ENCODE results near the gene LPAR3. TPM values are rescaled to one million over a fixed set of nuclear protein-coding genes. Genes with fewer than 3 reads are reported as not detected.

The LPAR3 gene
- total RNA-seq, 4 donors from 2014 or later = 9.1 TPM; not detected in 3

DNA sequence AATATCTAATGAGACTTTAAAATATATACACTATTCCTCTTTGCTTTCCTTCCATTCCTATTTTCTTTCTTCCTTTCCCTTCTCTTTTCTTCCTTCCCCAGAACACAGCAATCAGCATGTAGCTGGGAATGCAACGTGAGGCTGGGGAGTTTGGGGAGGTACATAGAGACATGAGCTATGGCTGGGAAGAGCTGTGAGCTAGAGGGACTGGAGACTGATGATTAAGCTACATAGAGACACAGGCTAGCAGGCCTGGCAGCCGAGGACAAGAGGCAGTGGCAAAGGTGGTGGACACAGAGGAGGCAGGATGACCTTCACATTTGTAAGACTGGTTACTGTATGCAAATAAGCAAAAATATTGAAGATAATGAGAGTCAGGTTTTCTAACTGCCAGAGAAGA, 7.5 kb downstream of the LPAR3 start:
- no peaks in the 10 kb centered on the region for H3K27me3 ChIP-seq
- no peak for DNase-seq
- H3K4me3 ChIP-seq = no peak overlapping the region
- no peaks in the 10 kb centered on the region for H3K9me3 ChIP-seq
- no peak for TF ChIP-seq CTCF (IDR thresholded peaks at IDR 0.05)
- TF ChIP-seq POLR2A (IDR thresholded peaks at IDR 0.05) = no peak
- H3K4me1 ChIP-seq = no peaks in the 10 kb centered on the region
- no peaks in the 10 kb centered on the region for H3K36me3 ChIP-seq
- no peak overlapping the region for H3K27ac ChIP-seq

GRCh38 chr1:84884671-84885389, 8.2 kb downstream of the LPAR3 start:
- DNase-seq = no peak
- Histone ChIP-seq H3K4me1 (no peaks in the 10 kb centered on the region), H3K36me3 (no peaks in the 10 kb centered on the region), H3K27ac (no peak overlapping the region), H3K4me3 (no peak overlapping the region), H3K27me3 (no peaks in the 10 kb centered on the region), H3K9me3 (no peaks in the 10 kb centered on the region)
- no peak for TF ChIP-seq POLR2A (IDR thresholded peaks at IDR 0.05)
- no peak for TF ChIP-seq CTCF (IDR thresholded peaks at IDR 0.05)

GRCh38 chr1:84883286-84883685, 9.7 kb downstream of the LPAR3 start:
- Histone ChIP-seq H3K9me3 (no peaks in the 10 kb centered on the region), H3K4me3 (no peak overlapping the region), H3K27ac (no peak overlapping the region), H3K4me1 (no peaks in the 10 kb centered on the region), H3K36me3 (no peaks in the 10 kb centered on the region), H3K27me3 (no peaks in the 10 kb centered on the region)
- TF ChIP-seq POLR2A (IDR thresholded peaks at IDR 0.05) = no peak
- TF ChIP-seq CTCF (IDR thresholded peaks at IDR 0.05) = no peak
- DNase-seq = no peak

- DNase-seq = no peak
- no peaks in the 10 kb centered on the region for H3K36me3 ChIP-seq
- no peaks in the 10 kb centered on the region for H3K27me3 ChIP-seq
- H3K9me3 ChIP-seq = no peaks in the 10 kb centered on the region
- no peak overlapping the region for H3K27ac ChIP-seq
- H3K4me3 ChIP-seq = no peak overlapping the region
- TF ChIP-seq POLR2A (IDR thresholded peaks at IDR 0.05) = no peak
- no peak for TF ChIP-seq CTCF (IDR thresholded peaks at IDR 0.05)
- no peaks in the 10 kb centered on the region for H3K4me1 ChIP-seq
These were observed 15.4 kb downstream of the LPAR3 start for GRCh38 chr1:84877592-84877991.

DNA sequence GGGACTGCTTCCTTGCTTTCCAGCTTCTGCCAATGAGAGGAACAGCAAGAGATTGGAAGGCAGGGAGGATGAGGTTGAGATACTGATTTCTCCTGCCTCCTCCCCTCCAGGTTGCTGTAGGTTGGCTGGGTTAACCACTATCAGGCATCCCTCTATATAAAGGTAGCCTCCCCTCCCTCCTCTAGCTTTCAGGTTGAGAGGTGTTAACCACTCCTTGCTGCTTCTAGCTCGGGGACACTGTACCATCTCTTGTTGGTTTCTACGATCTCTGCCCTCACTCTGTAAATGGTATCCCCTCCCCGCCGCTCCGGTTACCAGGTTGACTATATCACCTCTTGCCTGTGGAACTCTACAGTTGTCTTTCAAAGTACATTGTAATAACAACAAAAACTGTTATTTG, 16.7 kb downstream of the LPAR3 start:
- H3K27ac ChIP-seq = no peak overlapping the region
- TF ChIP-seq CTCF (IDR thresholded peaks at IDR 0.05) (no peak), POLR2A (IDR thresholded peaks at IDR 0.05) (no peak)

More for the DNA sequence above, 16.7 kb downstream of the LPAR3 start:
- no peaks in the 10 kb centered on the region for H3K4me1 ChIP-seq
- no peak overlapping the region for H3K4me3 ChIP-seq
- no peaks in the 10 kb centered on the region for H3K9me3 ChIP-seq
- no peak for DNase-seq
- H3K27me3 ChIP-seq = no peaks in the 10 kb centered on the region
- H3K36me3 ChIP-seq = no peaks in the 10 kb centered on the region

All from Peyer's patch (tissue), 4 donors.